Stimulated activated CD4-positive, alpha-beta T cell treated with anti-CD3 and anti-CD28 coated beads, TNF-alpha, amount 100 ng/mL, for 24 hours (primary cell): ENCODE measurements around the gene ZNF33B.
"Not testable (repeated sequence)": the region's sequence is repeated elsewhere in the genome, so short reads cannot be mapped to it uniquely, and the experiment has no call there.

Experiments used
- DNase-seq, 3 experiments: peaks; one replicate each; pipeline ENCODE4 v3.0.0-alpha.2; 2020; ENCODE audit warnings: low read depth in 3 of 3

The ZNF33B gene

DNA sequence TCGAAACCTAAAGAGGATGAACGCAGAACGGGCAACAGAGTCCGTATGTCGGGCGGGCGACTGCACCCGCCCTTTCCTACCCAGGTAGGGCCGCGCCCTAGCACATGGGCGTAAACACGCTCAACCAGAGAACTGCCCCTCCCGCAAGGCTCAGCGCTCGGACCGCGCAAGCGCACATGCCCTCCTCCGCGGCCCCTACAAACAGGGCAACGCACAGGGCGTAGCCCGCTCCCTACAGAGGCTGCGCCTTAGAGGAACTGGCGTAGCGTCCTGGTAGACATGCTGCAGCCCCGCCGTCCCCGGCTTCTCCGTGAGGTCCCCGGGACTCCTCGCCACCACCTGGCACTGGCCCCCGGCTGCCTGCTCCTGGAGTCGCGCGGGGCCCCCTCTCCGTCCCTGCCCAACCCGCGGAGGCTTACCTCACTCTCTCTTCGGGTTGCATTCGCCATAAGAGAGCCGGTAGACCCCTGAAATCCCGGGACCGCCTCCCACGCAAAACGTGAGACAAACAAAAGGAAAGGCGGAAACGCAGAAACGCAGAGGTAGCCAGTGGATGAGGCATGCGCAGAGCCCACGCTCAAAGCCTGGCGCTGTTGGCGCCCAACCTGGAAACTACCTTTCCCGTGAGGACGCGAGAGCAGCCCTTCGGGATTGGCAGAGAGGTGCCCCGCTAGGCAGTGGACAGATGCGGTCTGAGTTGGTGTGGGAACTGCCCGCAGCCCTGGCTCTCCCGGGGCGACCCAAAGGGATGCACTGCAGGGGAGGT lies at the start of gene ZNF33B:
TSS of gene ZNF33B (minus strand) at position 516 of the 766 bp plus-strand sequence. CDS start 1,642 bp downstream, outside the sequence.
- peak; percentile 88 to 92 (median 91) for DNase-seq

DNA sequence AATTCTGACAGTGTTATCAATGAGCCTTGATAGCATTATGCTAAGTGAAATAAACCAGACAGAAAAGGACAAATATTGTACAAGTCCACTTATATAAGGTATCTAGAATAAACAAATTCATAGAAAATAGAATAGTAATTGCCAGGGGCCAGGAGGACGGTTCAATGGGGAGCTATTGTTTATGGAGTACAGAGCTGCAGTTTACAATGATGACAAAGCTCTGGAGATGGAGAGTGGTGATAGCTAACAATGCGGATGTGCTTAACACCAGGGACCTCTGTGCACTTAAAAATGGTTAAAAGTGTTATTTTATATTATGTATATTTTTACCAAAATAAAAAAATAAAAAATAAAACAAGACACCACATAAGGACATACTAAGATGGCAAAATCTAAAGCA lies 46.1 kb upstream of the ZNF33B start:
- DNase-seq, result no peak

DNA sequence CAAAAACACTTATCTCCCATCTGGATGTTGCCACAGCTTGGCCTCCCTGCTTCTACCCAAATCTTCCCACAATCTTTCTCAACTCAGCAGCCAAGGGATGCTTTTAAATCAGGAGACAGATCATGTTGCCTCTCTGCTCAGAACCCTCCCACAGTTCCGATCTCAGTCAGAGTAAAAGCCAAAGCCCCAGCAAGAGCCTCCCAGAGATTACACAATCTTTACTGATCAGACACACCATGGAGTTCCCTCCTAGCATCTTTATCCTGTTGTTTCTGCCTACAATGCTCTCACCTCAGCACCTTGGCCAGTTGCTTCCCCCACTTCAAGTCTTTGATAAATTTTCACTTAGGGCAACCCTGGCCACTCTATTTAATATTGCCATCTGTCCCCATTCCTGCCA lies 41.9 kb upstream of the ZNF33B start:
- no peak for DNase-seq

DNA sequence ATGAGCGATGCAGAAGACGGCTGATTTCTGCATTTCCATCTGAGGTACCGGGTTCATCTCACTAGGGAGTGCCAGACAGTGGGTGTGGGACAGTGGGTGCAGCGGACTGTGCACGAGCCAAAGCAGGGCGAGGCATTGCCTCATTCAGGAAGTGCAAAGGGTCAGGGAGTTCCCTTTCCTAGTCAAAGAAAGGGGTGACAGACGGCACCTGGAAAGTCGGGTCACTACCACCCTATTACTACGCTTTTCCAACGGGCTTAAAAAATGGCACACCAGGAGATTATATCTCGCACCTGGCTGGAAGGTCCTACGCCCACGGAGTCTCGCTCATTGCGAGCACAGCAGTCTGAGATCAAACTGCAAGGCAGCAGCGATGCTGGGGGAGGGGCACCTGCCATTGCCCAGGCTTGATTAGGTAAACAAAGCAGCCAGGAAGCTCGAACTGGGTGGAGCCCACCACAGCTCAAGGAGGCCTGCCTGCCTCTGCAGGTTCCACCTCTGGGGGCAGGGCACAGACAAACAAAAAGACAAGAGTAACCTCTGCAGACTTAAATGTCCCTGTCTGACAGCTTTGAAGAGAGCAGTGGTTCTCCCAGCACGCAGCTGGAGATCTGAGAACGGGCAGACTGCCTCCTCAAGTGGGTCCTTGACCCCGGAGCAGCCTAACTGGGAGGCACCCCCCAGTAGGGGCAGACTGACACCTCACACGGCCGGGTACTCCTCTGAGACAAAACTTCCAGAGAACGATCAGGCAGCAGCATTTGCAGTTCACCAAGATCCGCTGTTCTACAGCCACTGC lies 27.0 kb upstream of the ZNF33B start:
- DNase-seq, result not testable (repeated sequence)

DNA sequence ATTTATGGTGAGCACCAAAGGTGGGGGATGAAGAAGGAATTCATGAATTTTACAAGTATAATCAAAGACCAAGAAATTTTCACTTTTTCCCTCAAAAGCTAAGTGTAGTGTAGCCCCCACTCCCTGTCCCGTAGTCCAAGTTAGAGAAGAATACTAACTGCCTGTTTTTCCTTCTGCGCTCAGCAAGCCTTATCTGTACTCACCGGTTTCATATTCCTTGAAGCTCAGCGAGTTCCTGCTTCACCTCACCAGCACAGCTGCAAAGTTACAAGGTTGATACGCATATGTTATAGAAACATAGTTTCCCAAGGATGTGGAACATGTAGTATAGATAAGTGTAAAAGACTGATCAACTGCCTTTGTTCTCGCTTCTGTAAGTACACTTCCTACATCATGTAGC lies 16.0 kb upstream of the ZNF33B start:
- no peak for DNase-seq

DNA sequence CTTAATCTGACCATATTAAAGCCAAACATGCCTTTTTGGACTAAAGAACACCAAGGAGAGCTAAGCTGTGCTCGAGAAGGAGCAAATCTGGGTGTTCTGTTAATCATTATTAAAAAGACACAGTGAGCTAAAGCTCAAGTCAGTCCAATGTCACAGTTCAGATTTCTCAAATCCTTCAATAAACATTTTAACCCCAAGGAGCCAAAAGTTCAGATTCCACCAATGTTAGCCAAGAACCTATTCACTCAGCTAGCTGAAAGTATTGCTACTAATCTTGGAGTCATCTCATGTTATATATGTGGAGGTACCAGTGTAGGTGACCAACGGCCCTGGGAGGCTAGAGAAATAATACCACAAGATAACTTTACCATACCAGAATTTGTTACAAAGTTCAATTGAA lies 14.5 kb upstream of the ZNF33B start:
- DNase-seq, result no peak

DNA sequence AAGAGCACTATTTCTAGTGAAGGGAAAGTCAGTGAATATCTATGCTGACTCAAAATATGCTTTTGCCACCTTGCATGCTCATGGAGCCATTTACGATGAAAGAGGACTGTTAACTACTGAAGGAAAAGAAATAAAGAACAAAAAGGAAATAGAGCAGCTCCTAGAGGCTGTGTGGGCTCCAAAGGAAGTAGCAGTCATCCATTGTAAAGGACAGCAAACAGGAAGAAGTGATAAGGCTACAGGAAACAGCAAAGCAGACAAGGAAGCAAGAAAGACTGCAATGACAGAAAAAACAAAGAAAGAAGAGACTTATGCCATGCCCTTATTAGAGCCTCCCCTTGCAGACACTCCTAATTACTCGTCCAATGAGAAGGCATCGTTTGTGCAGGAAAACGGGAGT lies 12.0 kb upstream of the ZNF33B start:
- DNase-seq, result no peak

DNA sequence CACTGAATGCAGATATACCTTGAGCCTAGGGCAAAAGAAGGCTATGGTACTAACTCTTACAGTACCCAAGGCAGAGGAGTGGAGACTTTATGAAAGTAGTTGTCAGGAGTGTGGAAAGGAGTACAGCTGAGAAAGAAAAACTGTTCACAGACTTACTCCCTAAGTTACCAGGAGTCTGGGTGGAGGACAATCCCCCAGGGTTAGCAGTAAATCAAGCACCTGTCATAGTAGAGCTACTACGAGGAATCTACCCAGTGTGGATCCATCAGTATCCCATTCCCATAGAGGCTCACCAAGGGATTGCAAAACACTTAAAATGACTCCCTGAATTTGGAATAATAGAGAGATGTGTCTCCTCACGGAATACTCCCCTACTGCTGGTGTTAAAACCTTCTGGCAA lies 10.1 kb upstream of the ZNF33B start:
- no peak for DNase-seq

DNA sequence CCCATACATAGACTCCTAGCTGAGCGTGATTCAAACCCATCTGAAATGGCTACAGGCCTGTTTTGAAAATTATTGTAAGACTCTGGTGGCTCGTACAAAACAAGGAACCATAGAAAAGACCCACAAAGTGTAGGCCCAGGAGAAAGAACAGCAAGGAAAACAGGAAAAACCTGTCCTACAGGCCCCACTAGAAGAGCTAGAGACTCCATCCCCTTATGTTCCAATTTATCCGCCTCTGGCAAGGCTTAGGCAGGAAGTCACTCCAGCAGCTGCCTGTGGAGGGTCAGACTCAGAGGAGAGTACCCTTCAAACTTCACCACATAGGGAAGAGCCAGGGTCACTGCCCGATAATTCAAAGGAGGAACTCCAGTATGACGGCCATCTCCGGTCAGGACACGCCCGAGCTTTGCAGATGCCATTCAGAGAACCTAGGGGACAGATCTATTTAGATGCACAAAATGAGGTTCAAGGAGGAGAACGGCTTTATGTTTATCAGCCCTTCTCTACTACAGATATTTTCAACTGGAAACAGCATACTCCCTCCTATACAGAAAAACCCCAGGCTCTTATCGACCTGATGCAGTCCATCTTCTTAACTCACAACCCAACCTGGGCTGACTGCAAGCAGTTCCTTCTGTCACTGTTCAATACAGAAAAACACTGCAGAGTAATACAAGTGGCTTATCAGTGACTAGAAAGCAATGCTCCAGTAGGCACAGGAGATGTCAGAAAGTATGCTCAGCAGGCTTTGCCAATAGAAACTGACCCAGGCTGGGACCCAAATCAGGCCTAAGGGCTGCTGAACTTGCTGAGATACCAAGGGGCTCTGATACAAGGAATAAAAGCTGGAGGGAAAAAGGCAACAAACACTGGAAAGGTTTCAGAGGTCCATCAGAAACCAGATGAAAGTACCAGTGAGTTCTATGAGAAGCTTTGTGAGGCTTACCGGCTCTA lies 8.6 kb upstream of the ZNF33B start:
- DNase-seq, result no peak

DNA sequence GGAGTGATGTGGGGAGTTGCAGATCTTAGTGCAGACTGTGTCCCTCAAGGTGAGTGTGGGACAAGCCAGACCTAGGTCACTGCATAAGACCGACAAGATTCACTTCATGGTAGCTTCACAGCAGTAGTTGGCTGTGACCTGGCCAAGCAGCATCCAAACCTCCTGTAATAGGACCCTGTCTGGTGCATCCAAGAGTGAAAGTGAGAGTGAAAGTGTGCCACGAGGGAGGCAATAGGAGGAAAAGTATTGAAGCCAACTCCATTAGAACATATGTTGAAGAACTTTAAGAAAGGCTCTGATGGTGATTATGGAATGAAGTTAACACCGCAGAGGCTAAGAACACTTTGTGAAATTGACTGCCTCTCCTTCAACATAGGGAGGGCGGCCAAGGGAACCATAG lies 7.8 kb upstream of the ZNF33B start:
- no peak for DNase-seq

DNA sequence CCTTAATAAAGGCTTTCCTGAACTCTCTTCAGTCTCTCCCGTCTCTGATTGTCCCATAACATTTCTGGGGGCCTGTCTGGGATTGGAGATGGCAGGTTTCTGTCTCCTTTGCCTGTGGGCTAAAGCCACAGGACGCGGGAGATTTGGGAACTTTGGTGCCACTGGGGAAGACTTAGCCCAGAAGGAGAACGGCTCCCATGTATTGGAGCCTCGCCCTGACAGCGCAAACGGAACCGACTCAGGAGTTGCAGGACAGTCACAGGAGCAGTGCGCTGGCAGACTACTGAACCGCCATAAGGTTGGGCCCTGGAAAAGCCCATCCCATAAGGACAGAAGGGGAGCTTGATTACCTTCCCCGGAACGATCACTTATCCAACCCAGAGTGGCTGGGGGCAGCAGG lies 7.1 kb upstream of the ZNF33B start:
- DNase-seq, result no peak

DNA sequence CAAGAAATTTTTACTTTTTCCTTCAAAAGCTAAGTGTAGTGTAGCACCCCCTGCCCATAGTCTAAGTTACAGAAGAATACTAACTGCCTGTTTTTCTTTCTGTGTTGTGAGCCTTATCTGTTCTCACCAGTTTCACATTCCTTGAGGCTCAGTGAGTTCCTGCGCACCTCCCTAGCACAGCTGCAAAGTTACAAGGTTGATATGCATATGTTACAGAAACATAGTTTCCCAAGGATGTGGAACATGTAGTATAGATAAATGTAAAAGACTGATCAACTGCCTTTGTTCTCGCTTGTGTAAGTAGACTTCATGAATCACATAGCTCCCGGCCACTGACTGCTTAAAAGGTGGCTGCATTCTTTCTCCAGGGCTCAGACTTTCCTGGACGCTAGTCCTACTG lies 6.7 kb upstream of the ZNF33B start:
- DNase-seq, result no peak

DNA sequence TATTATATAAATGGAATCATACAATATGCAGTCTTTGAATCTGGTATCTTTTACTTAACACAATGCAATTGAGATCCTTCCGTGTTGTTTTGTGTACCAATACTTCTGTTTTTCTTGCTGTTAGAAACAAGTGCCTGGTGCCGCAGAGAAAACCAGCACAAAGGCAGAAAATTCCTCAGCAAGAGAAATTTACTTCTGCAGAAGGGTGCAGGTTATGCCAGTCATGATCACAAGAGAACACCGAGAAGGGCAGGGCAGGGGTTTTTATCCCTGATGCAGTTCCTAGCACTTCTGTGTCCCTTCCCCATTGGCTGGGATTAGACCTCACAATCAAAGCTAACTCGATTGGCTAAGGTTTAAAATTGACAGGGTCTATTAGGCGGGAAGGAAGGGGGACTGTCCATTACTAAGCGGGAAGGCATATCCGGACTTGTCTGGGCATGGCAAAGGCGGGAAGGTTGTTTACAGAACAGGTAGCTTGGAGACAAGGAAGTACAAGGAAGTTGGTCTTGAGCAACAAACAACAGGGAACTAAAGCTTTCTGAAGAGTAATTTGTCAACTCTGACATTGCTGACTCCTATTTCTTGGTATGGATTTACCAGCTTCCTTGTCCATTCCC lies 2.4 kb upstream of the ZNF33B start:
- no peak for DNase-seq

DNA sequence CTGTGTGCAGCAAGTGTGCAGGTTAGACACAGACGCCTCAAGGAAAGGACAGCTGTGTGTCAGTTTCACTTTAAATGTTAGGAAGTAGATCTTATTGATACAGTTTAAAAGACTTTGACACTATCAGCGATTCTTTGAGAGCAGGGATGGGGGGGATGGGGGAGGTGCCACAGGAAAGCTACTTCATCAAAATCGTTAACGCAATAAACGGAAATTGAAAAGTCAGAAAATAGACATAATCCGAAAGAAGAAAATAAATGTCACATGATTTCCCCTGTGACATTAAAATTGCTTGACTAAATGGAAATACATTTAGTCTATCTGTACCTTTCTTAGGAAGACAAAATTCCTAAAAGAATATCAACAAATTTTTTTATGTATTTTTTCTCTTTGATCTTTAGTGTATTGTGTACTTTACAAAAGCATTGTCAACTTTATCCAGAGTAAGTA lies 476 bp upstream of the ZNF33B start:
- DNase-seq, result peak in 1 of 3 experiments; percentile 35

DNA sequence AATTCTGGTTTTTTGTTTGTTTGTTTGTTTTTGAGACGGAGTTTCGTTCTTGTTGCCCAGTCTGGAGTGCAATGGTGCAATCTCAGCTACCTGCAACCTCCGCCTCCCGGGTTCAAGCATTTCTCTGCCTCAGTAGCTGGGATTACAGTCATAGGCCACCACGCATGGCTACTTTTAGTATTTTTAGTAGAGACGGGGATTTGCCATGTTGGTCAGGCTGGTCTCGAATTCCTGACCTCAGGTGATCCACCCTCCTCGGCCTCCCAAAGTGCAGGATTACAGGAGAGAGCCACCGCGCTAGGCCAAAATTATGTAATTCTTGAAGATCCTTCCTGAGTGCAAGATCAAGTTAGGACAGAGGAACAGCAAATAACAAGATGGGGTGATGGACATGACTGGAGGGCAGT lies 719 bp downstream of the ZNF33B start:
- peak in 1 of 3 experiments; percentile 9 for DNase-seq

DNA sequence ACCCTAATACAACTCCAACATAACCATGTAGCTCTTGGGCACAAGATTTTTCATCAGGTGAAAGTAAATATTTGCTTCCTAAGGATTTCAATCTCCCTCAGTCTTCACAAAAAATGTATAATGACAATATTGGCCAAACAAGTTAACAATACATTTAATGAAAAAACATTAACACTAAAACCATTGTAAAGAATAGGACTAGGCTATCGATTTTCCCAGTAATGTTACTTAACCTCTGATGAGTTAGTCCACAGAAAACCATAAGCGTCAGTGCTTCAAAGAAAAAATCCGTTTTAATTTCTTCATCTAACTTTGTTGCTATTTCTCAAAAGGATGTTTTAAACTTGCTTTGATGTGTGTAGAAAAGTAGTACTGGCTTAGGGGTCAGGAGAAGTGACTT lies 1.2 kb downstream of the ZNF33B start:
- no peak for DNase-seq

DNA sequence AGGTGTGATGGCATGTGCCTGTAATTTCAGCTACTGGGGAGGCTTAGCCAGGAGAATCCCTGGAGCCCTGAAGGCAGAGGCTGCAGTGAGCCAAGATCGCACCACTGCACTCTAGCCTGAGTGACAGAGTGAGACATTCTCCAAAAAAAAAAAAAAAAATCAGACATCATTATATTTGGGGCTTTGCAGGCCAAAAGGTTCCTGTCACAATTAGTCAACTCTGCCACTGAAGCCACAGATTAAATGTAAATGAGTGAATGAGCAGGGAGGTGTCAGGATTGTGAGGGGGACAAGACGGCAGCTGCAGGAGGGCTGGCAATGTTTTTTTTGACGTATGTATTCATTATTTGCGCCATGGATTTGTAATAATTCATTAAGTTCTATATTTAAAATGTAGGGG lies 3.3 kb downstream of the ZNF33B start:
- no peak for DNase-seq

DNA sequence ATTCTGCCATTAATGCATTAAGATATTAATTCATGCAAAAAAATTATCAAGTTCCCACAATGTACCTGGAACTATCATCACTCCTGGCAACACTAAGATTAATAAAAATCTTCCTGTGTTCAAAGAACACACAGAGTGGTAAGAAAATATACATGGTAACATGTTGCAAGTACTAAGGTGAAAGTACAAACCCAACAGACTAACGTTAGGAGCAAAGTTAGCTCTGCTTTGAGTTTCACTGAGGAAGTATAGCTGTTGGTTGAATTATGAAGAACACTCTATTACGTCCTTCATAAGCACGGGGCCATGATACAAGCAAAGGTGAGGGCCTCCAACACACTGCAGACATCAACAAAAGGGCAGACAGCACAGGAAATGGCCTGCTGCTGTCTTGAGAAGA lies 5.8 kb downstream of the ZNF33B start:
- DNase-seq, result no peak

DNA sequence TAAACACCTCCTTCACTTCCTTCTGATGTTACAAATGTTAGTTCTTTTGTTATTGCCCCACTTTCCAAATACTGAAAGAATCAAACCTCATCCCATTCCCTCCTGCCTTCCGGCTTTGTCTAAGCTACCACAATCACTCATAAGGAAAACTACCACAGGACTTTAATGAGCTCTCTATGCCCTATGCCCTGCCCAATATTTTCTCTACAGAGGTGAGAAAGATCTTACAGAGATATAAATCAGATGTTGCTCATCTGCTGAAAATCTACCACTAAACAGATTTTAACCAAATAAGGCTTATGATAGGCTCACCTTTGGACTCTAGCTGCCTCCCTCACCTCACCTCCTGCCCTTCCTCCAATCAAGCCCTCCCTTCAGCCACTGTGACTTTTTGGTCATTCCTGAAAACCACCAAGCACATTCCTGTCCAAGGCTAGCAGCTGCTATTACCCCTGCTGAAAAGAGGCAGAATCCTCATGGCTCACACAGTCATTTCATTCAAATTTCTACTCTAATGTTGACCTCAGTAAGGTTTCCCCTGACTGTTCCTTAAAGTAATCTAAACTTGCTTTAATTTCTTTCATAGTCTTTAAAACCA lies 7.7 kb downstream of the ZNF33B start:
- no peak for DNase-seq

DNA sequence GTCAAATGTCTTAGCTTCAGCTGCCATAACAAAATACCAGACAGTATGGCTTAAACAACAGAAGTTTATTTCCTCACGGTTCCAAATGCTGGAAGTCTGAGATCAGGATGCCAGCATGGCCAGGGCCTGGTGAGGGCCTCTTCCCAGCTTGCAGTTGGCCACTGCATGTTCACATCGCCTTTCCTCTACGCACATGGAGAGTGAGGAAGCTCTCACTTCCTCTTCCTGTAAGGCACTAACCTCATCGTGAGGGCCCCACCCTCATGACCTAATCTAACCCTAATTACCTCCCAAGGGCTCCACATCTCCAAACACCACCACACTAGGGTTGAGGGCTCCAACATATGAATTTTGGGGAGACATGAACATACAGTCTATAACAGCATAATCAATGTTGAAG lies 14.4 kb downstream of the ZNF33B start:
- no peak for DNase-seq

DNA sequence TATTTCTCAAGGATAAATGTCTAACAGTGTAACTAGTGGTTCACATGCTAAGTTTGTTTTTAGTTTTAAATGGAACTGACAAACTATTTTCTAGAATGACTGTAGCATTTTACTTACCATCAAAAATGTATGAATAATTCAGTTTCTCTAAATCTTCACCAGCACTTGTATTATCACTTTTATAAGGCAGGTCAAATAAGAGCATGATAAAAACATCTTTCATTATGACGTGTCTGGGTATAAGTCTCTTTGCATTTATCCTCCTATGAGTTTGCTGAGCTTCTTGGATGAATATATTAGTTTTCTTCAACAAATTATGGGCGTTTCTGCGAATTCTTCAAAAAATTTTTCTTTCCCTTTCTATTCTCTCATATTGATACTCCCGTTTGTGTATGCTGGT lies 19.9 kb downstream of the ZNF33B start:
- no peak for DNase-seq
